Omental fat pad (tissue), 4 donors: ENCODE measurements around the gene CACNA1I. TPM values are rescaled to one million over a fixed set of nuclear protein-coding genes. Genes with fewer than 3 reads are reported as not detected.
A peak's percentile ranks its signal among the peaks of the same experiment; 100 is the strongest.

ENCODE experiments used
- ATAC-seq: fragments of 150-250 bp; one replicate; pipeline ENCODE4 v1.9.1; 2016; ENCODE audit warnings: mild to moderate bottlenecking, moderate library complexity; ENCODE audit not compliant: low FRiP score
- DNase-seq: peaks from one replicate; pipeline ENCODE4 v3.0.0-alpha.2; 2019; ENCODE audit warnings: low spot score
- total RNA-seq, 4 donors: library from RNA; depleted of rRNA; stranded (reverse); fragments of >200 nt; gene quantifications; one replicate each; pipeline ENCODE4 v1.1.0, GENCODE V29; 2016
- TF ChIP-seq, protein P1 (sequence below), 3 donors: fragments of 450-650 bp; IDR thresholded peaks; one replicate each; pipeline ENCODE4 v1.5.1; 2016 to 2017; ENCODE audit warnings: antibody characterized with exemption in 3 of 3, mild to moderate bottlenecking in 3 of 3, moderate library complexity in 2 of 3

The CACNA1I gene
- total RNA-seq, 4 donors from 2014 or later: 0.09 to 0.38 (median 0.26) TPM

DNA sequence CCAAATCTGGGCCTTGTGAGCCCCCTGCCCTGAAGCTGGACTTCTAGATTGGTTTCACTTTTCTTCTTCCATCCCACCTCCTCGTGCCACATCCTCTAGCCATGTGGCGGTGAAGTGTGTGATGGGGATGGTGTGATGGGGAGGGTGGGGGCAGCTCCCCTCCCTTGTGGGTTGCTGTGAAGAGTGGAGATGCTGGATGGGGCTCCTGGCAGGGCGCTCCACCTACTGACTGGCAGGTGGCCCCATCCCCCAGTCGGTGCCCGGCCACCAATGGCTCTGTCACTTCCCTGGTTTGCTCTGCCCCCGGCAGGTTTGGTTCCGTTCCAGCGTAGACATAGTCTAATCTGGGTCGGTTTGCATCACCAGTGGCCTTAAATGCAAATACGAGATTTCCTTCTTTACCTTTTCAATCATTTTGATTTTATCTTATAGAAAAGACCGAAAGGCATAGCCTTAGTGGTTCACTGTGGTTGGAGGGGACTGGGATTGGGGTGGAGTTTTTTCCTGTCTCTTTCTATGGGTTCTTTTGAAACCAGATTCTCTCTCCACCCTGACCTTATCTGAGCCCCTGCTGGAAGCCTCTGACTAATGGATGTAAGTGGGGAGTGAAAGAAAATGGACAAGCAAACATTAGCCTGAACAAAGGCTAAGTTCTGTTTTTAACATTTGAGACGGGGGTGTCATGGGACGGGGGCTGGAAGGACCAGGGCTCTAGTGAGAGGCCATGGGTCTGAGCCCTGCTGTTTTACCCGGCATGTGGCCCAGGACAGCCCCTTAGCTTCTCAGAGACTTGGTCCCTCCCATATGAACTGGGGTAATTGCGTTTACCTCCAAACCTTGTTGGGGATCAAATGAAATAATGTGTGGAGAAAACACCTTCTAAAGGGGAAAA, 149.3 kb downstream of the CACNA1I start:
- TF ChIP-seq, protein P1, sequence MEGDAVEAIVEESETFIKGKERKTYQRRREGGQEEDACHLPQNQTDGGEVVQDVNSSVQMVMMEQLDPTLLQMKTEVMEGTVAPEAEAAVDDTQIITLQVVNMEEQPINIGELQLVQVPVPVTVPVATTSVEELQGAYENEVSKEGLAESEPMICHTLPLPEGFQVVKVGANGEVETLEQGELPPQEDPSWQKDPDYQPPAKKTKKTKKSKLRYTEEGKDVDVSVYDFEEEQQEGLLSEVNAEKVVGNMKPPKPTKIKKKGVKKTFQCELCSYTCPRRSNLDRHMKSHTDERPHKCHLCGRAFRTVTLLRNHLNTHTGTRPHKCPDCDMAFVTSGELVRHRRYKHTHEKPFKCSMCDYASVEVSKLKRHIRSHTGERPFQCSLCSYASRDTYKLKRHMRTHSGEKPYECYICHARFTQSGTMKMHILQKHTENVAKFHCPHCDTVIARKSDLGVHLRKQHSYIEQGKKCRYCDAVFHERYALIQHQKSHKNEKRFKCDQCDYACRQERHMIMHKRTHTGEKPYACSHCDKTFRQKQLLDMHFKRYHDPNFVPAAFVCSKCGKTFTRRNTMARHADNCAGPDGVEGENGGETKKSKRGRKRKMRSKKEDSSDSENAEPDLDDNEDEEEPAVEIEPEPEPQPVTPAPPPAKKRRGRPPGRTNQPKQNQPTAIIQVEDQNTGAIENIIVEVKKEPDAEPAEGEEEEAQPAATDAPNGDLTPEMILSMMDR (IDR thresholded peaks at IDR 0.05): no peak

DNA sequence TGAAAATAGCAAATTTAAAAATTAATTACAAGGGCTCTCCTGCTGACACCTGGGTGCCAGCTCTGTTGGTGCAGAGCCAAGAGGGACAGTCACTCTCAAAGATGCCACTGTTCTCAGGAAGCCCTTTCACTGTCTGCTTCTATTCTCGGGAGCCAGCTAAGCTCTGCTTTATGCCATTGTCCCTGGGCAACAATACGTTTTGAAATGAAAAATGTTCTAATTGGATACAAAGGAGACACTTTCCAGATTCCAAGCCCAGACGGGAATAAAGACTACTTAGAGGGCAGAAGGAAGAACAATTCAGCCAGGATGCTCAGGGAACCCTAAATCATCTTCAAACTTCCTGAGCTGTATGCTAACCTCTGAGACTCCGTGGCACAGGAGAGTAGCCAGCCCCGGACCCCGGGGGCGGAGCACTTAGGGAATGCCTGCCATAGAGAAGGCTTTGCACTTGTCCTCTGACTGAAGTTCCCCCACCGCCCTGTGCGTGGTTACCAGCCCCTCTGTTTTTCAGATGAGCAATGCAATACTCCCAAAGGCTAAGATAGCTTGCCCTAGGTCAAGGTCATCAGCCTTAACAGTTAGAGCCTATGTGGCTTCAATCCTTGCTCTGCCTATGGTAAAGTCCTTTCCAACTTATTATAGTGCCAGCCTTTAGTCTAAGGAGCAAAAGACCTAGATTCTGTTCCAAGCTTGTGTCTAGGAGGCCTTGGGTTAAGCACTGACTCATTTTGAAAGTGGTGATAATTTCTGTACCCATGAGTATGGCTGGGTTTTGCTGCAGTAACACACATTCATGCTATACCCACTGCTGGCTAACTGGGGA, 150.9 kb downstream of the CACNA1I start:
- no peak for DNase-seq
- no peak for ATAC-seq
- TF ChIP-seq, protein P1 (IDR thresholded peaks at IDR 0.05): no peak

More for the DNA sequence above, 149.3 kb downstream of the CACNA1I start:
- ATAC-seq: no peak
- DNase-seq: no peak

DNA sequence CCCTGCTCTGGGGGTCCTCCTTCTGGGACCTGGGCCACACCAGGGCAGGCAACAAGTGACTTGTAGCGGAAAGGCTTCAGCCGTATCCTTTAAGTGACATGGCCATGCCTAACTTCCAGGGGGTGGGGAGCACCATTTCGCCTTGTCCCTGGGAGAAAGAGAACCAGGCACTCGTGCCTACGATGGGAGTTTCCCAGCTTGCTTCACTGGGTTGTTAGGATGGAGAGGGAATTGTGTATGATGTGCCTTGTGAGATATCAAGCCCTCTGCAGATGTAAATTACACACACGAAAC, 151.4 kb downstream of the CACNA1I start:
- ATAC-seq: no peak
- TF ChIP-seq, protein P1 (IDR thresholded peaks at IDR 0.05): no peak
- DNase-seq: no peak

DNA sequence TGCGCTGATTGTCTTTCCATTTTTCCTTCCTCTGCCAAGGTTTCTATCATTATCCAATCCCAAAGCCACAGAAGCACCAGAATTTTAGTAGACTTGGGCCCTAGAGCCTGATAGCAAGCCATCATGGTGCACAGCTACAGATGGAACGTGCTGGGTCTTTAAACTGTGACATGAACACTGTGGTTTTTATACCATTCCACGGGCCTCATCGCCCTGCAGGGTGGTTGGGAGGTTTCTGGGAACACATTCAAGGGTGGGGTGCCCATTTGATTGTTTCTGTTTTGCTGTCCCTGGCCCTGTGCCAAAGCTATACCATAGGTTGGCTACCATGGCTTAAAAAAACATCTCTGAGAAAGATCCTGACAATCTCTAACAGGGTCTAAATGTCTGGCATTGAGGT, 151.9 kb downstream of the CACNA1I start:
- TF ChIP-seq, protein P1 (IDR thresholded peaks at IDR 0.05): no peak
- ATAC-seq (no peak), DNase-seq (no peak)

DNA sequence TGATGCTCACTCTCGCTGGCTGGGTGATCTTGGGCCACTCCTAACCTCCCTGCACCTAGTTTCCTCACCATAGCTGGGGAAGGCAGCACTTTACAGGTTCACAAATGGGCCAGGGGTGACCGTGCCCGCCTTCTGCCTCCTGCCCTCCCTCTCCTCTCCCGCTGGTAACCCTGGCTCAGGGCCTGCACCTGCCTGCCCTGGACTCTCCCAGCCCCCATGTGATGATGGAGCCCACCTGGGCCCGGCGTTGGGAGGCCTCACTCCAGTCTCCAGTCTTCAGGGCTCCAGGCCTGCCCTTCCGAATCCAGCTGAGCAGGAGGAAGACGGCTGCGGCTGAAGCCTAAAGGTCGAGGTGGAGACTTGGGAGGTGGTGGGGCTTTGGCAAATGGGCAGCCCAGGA, 152.9 kb downstream of the CACNA1I start:
- no peak for DNase-seq
- TF ChIP-seq, protein P1 (IDR thresholded peaks at IDR 0.05): no peak
- ATAC-seq: peak; percentile 12

DNA sequence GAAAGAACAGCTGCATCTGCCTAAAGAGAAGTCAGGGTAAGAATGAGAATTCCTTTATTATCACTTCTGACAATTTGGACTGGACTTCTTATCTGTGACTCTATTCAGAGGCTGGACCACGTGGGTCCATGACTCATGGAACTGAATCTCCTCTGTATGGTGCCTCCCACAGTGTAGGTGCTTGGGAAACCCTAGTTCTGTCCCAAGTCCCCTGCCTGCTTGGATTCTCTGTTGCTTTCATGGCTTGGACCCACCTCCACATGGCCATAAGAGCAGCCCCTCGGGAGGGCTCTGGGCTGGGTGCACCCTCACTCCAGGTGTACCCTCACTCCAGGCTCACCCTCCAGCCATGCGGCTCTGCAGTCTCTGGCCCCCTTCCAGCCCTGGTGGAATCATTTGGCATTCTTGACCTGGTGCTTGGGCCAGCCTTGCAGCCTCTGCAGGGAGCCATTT, 153.4 kb downstream of the CACNA1I start:
- TF ChIP-seq, protein P1 (IDR thresholded peaks at IDR 0.05): no peak
- ATAC-seq (peak; percentile 66), DNase-seq (no peak)
